LNCAP (cell line): ENCODE results near the gene ACSS2.

Source experiments
- TF ChIP-seq, protein P1 (sequence below): fragments of 450-650 bp; IDR thresholded peaks from 2 replicates; pipeline ENCODE4 v1.5.1; 2017; ENCODE audit warnings: mild to moderate bottlenecking

The ACSS2 gene

DNA sequence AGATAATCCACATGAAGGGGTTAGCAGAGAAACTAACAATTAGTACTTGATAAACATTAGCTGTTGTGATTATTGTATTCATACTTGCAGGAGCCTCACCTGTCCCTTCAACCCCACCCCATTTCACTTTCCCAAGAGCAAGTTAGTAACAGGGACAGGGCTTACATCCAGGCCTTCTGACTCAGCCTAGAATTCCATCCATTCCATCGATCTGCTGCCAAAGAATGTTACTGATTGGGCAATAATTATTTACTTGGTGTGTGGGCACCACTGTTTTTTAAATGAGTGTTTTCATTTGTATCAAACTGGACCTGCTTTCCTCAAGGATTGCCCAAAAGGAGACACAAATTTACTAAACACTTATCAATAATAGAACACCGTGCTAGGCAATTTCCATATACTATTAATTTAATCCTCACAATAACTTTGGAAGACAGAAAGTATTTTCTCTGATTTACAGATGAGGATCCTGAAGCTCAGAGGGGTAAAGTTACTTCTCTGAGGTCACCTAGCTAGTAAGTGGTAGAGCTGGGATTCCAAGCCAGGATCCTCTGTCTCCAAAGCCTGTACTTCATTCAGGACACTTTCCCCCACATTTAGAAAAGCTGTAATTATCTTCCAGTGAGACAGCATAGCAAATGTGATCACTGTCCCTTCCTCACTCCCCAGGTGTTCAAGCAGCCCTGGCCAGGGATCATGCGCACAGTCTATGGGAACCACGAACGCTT, 46.4 kb downstream of the ACSS2 start:
- TF ChIP-seq, protein P1, sequence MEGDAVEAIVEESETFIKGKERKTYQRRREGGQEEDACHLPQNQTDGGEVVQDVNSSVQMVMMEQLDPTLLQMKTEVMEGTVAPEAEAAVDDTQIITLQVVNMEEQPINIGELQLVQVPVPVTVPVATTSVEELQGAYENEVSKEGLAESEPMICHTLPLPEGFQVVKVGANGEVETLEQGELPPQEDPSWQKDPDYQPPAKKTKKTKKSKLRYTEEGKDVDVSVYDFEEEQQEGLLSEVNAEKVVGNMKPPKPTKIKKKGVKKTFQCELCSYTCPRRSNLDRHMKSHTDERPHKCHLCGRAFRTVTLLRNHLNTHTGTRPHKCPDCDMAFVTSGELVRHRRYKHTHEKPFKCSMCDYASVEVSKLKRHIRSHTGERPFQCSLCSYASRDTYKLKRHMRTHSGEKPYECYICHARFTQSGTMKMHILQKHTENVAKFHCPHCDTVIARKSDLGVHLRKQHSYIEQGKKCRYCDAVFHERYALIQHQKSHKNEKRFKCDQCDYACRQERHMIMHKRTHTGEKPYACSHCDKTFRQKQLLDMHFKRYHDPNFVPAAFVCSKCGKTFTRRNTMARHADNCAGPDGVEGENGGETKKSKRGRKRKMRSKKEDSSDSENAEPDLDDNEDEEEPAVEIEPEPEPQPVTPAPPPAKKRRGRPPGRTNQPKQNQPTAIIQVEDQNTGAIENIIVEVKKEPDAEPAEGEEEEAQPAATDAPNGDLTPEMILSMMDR, result no peak

GRCh38 chr20:34923414-34923813, 47.0 kb downstream of the ACSS2 start:
- TF ChIP-seq, protein P1, result no peak

DNA sequence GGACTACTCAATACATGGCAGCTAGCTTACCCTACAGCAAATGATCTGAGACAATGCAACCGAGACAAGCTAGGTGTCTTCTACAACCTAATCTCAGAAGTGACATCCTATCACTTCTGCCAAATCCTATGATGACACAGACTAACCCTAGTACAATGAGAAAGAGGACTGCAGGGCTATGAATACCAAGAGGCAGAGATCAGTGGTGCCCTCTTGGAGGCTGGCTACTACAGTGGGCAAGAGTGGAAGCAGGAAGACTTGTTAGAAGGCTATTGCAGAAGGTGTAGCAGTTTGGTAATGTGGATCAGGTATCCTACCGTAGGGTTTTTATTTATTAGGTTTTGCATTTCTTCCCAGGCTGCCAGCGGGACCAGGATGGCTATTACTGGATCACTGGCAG, 48.9 kb downstream of the ACSS2 start:
- TF ChIP-seq, protein P1, result no peak

GRCh38 chr20:34925981-34926380, 49.6 kb downstream of the ACSS2 start:
- TF ChIP-seq, protein P1, result no peak

DNA sequence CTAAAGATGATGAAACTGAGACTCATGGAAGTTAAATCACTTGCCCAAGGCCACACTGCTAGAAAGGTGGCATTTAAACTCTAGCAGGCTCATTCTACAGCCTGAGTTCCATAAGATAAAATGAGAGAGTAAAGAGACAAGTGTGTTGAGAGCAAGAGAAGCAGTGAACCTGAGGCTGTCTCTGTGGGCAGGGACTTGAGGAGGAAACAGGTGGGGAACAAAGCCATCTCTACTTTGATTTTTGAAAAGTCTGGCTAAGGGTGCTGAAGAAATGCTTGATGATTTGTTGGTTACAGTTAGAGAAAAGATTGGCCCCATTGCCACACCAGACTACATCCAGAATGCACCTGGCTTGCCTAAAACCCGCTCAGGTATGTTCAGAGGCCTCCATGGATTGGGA, 50.2 kb downstream of the ACSS2 start:
- TF ChIP-seq, protein P1, result no peak

GRCh38 chr20:34927736-34928135, 51.3 kb downstream of the ACSS2 start:
- TF ChIP-seq, protein P1, result no peak

- TF ChIP-seq, protein P1, result no peak
Measured at GRCh38 chr20:34928411-34928810, 52.0 kb downstream of the ACSS2 start.

DNA sequence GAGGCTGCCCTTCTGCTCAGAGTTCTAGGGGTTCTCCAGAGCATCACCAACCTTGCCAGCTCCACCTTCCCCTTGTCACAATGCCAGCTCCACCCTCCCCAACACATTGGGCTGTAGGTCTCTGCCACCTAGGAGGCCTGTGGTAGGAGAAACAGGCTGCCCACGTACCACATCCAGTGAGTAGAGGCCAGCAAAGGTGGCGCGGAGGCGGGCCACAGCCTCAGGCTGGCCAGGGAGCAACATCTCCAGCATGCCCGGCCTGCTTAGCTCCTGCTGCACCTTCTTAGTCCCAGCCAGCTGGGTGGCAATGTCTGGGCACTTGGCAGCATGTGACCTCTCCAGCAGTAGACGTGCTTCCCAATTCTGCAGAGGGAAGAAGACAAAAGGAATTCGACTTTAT, 55.4 kb downstream of the ACSS2 start:
- TF ChIP-seq, protein P1, result no peak
